Pancreas (tissue), 10 donors: Measurements from ENCODE around the gene PDZD7. TPM values are rescaled to one million over a fixed set of nuclear protein-coding genes. Genes with fewer than 3 reads are reported as not detected.
A peak's percentile ranks its signal among the peaks of the same experiment; 100 is the strongest.

Experiments used
- ATAC-seq, 4 donors: fragments of 200-7000 bp; cut with Tn5 transposase; one replicate each; pipeline versions ENCODE4 v1.8.0 to v1.9.1; 2020; ENCODE audit warnings: mild to moderate bottlenecking in 4 of 4, moderate library complexity in 4 of 4
- DNase-seq, 6 donors: peaks; one replicate each; pipeline ENCODE4 v3.0.0-alpha.2; 2020
- FAIRE-seq: peaks from 2 replicates; lab custom pipeline; 2012; peaks lifted over from hg19 to GRCh38; lab: Jason Lieb, UNC
- H3K27ac ChIP-seq, 4 donors: fragments of 200-600 bp; sonication (generic); 1 replicate in 3 of 4; 2 replicates in 1 of 4; pipeline versions ENCODE4 v1.5.0 to v1.8.0; 2020
- H3K27me3 ChIP-seq, 4 donors: fragments of 200-600 bp; one replicate each; pipeline ENCODE4 v1.8.0; 2021
- H3K36me3 ChIP-seq, 3 donors: fragments of 200-600 bp; sonication (generic) in 1 of 3; one replicate each; pipeline versions ENCODE4 v1.5.0 to v1.8.0; 2020 to 2021
- H3K4me1 ChIP-seq, 3 donors: fragments of 200-600 bp; one replicate each; pipeline ENCODE4 v1.8.0; 2021
- H3K4me3 ChIP-seq, 4 donors: fragments of 200-600 bp; sonication (generic) in 2 of 4; one replicate each; pipeline versions ENCODE4 v1.5.0 to v1.8.0; 2020 to 2021
- H3K9me3 ChIP-seq, 4 donors: fragments of 200-600 bp; one replicate each; pipeline ENCODE4 v1.8.0; 2021
- CTCF ChIP-seq, 4 donors: fragments of 200-600 bp; sonication (generic) in 3 of 4; IDR thresholded peaks; one replicate each; pipeline versions ENCODE4 v1.5.0 to v1.8.0; 2021; ENCODE audit warnings: antibody characterized with exemption in 4 of 4
- WGBS, 2 donors: extraction: QIAGEN DNeasy Blood & Tissue Kit; methylation state at CpG; one replicate each; pipeline ENCODE4 v1.1.7; 2013; 5-methylcytosine and 5-hydroxymethylcytosine counted together
- intact Hi-C, 3 donors: fragments of 100-400 bp; cut with DNase I; formaldehyde crosslinking; loops; one replicate each; pipeline versions ENCODE4 v1.11.1 to v1.14.2; 2022
- polyA plus RNA-seq, 2 donors: library from polyadenylated mRNA; stranded (reverse); fragments of 200-250 nt; gene quantifications; one replicate each; pipeline ENCODE4 v1.2.3, GENCODE V29; 2013
- total RNA-seq, 6 donors: library from RNA; stranded (reverse); fragmentation: NEBNext Ultra II Directional in 4 of 6; extraction: Animal tissue kit (Norgen Biotek cat#: 25700) in 4 of 6; gene quantifications; one replicate each; pipeline versions ENCODE4 v1.2.1 to v1.2.4, GENCODE V29; 2021 to 2023
- donor health status: healthy with polysubstance abuse.
- donor health status: DM: no; HTN: no; CAD: no; lungs with moderate emphysema.
- donor health status: DM: no; HTN: no; CAD: no.
- donor health status: control.
- donor health status: control.
- donor health status: Bipolar disorder and iron deficiency.
- donor health status: DM: yes; HTN: yes; CAD: no.
- donor health status: DM: no; HTN: no; CAD: no.
- donor health status: DM: no; HTN: no; CAD: no.
- donor health status: DM: yes; HTN: yes; CAD: no.

Gene PDZD7
- total and polyA plus RNA-seq, 8 donors, result 0.18 to 0.99 (median 0.38) TPM

- FAIRE-seq, result no peak
- no peaks in the 10 kb centered on the region for H3K9me3 ChIP-seq
- no peak for TF ChIP-seq CTCF (IDR thresholded peaks at IDR 0.05)
- H3K4me1 ChIP-seq, result no peaks in the 10 kb centered on the region
- no peaks in the 10 kb centered on the region for H3K27me3 ChIP-seq
- intact Hi-C loops, result no loop called here
- no peak overlapping the region for H3K4me3 ChIP-seq
- 88 to 91% methylated on average over 2 of the region's 2 CpGs for WGBS, 2 donors
- DNase-seq, result no peak
- no peak overlapping the region for H3K27ac ChIP-seq
- peaks cover 0 to 19% (median 6%) of the 10 kb centered on the region in 3 donors for H3K36me3 ChIP-seq
- no peak for ATAC-seq
These were observed 50.6 kb downstream of the PDZD7 start for GRCh38 chr10:100980311-100980710.

GRCh38 chr10:100979791-100980272 is 51.1 kb downstream of the PDZD7 start:
- no peak for TF ChIP-seq CTCF (IDR thresholded peaks at IDR 0.05)
- Histone ChIP-seq H3K9me3 (no peaks in the 10 kb centered on the region), H3K4me3 (no peak overlapping the region), H3K27me3 (no peaks in the 10 kb centered on the region), H3K36me3 (peaks cover 0 to 19% (median 6%) of the 10 kb centered on the region in 3 donors), H3K27ac (no peak overlapping the region), H3K4me1 (no peaks in the 10 kb centered on the region)
- FAIRE-seq (no peak), DNase-seq (peak in 3 of 6 donors; percentile 13 to 66 (median 50)), ATAC-seq (no peak)
- WGBS, 2 donors, result 90% methylated on average over 16 of the region's 16 CpGs
- intact Hi-C loops, result no loop called here

- no peaks in the 10 kb centered on the region for H3K27me3 ChIP-seq
- H3K4me1 ChIP-seq, result no peaks in the 10 kb centered on the region
- peaks cover 0 to 19% (median 6%) of the 10 kb centered on the region in 3 donors for H3K36me3 ChIP-seq
- H3K9me3 ChIP-seq, result no peaks in the 10 kb centered on the region
- intact Hi-C loops, result no loop called here
- DNase-seq, result peak in 3 of 6 donors; percentile 7 to 33 (median 30)
- no peak for ATAC-seq
- H3K4me3 ChIP-seq, result no peak overlapping the region
- FAIRE-seq, result no peak
- TF ChIP-seq CTCF (IDR thresholded peaks at IDR 0.05), result no peak
- H3K27ac ChIP-seq, result no peak overlapping the region
- 78 to 80% methylated on average over 10 of the region's 10 CpGs for WGBS, 2 donors
These were observed 52.1 kb downstream of the PDZD7 start for GRCh38 chr10:100978901-100979195.

GRCh38 chr10:100978121-100978900 is 52.6 kb downstream of the PDZD7 start:
- WGBS, 2 donors, result 89 to 91% methylated on average over 13 of the region's 13 CpGs
- H3K27me3 ChIP-seq, result no peaks in the 10 kb centered on the region
- H3K9me3 ChIP-seq, result no peaks in the 10 kb centered on the region
- H3K27ac ChIP-seq, result no peak overlapping the region
- H3K36me3 ChIP-seq, result peaks cover 0 to 19% (median 6%) of the 10 kb centered on the region in 3 donors
- no peak for ATAC-seq
- no peak overlapping the region for H3K4me3 ChIP-seq
- intact Hi-C loops, result no loop called here
- no peak for FAIRE-seq
- H3K4me1 ChIP-seq, result no peaks in the 10 kb centered on the region
- peak in 1 of 6 donors; percentile 19 for DNase-seq
- TF ChIP-seq CTCF (IDR thresholded peaks at IDR 0.05), result no peak

GRCh38 chr10:100977436-100977835 is 53.5 kb downstream of the PDZD7 start:
- Histone ChIP-seq H3K36me3 (peaks cover 0 to 19% (median 6%) of the 10 kb centered on the region in 3 donors), H3K27me3 (no peaks in the 10 kb centered on the region), H3K27ac (no peak overlapping the region), H3K4me3 (no peak overlapping the region), H3K9me3 (no peaks in the 10 kb centered on the region), H3K4me1 (no peaks in the 10 kb centered on the region)
- no peak for TF ChIP-seq CTCF (IDR thresholded peaks at IDR 0.05)
- intact Hi-C loops, result no loop called here
- 75 to 77% methylated on average over 6 of the region's 6 CpGs for WGBS, 2 donors
- DNase-seq (peak in 1 of 6 donors; percentile 7), FAIRE-seq (no peak), ATAC-seq (no peak)
